Liver (tissue), 9 donors: ENCODE measurements around the gene ARHGAP12. TPM values are rescaled to one million over a fixed set of nuclear protein-coding genes. Genes with fewer than 3 reads are reported as not detected.

Experiments used
- DNase-seq: peaks from one replicate; pipeline ENCODE4 v3.0.0-alpha.2; 2017; ENCODE audit warnings: low spot score
- H3K27ac ChIP-seq, 2 donors: one replicate each; pipeline ENCODE4 v1.7.0; 2013; ENCODE audit warnings: inconsistent platforms in 2 of 2, low read length in 2 of 2, control low read depth in 1 of 2, low read depth in 1 of 2, mild to moderate bottlenecking in 1 of 2
- H3K27me3 ChIP-seq, 4 donors: one replicate each; pipeline versions ENCODE4 v1.6.1 to v1.7.0; 2013; ENCODE audit warnings: low read length in 3 of 4, inconsistent platforms in 1 of 4, mild to moderate bottlenecking in 1 of 4, moderate library complexity in 1 of 4; ENCODE audit not compliant: control insufficient read depth in 4 of 4, insufficient read depth in 4 of 4
- H3K36me3 ChIP-seq, 4 donors: one replicate each; pipeline versions ENCODE4 v1.6.1 to v1.7.0; 2013; ENCODE audit warnings: low read length in 3 of 4, mild to moderate bottlenecking in 3 of 4, low read depth in 1 of 4, moderate library complexity in 1 of 4; ENCODE audit not compliant: control insufficient read depth in 4 of 4, insufficient read depth in 3 of 4
- H3K4me1 ChIP-seq, 4 donors: one replicate each; pipeline versions ENCODE4 v1.6.1 to v1.7.0; 2013; ENCODE audit warnings: low read length in 3 of 4, mild to moderate bottlenecking in 3 of 4, moderate library complexity in 1 of 4; ENCODE audit not compliant: control insufficient read depth in 4 of 4, insufficient read depth in 4 of 4
- H3K4me3 ChIP-seq, 3 donors: one replicate each; pipeline versions ENCODE4 v1.6.1 to v1.7.0; 2013; ENCODE audit warnings: low read length in 3 of 3, control low read depth in 1 of 3, low read depth in 1 of 3, mild to moderate bottlenecking in 1 of 3
- H3K9ac ChIP-seq, 2 donors: one replicate each; pipeline ENCODE4 v1.7.0; 2013; ENCODE audit warnings: low read length in 2 of 2, mild to moderate bottlenecking in 2 of 2, moderate library complexity in 2 of 2, control low read depth in 1 of 2, low read depth in 1 of 2
- H3K9me3 ChIP-seq, 4 donors: one replicate each; pipeline versions ENCODE4 v1.6.1 to v1.7.0; 2013; ENCODE audit warnings: low read length in 3 of 4; ENCODE audit not compliant: control insufficient read depth in 4 of 4
- ATF3 ChIP-seq: IDR thresholded peaks from 2 replicates; pipeline ENCODE4 v1.6.1; 2016; ENCODE audit warnings: antibody characterized with exemption
- EGR1 ChIP-seq, 2 donors: IDR thresholded peaks; 2 replicates each; pipeline ENCODE4 v1.6.1; 2016 to 2018; ENCODE audit warnings: antibody characterized with exemption in 2 of 2, low read depth in 2 of 2
- FOXA1 ChIP-seq: IDR thresholded peaks from 2 replicates; pipeline ENCODE4 v1.6.1; 2016; ENCODE audit warnings: antibody characterized with exemption
- FOXA2 ChIP-seq: IDR thresholded peaks from 2 replicates; pipeline ENCODE4 v1.6.1; 2016; ENCODE audit warnings: antibody characterized with exemption
- GABPA ChIP-seq, 2 donors: IDR thresholded peaks in 1 of 2; conservative IDR thresholded peaks in 1 of 2; 2 replicates each; pipeline ENCODE4 v1.6.1; 2016; ENCODE audit warnings: antibody characterized with exemption in 2 of 2, mild to moderate bottlenecking in 1 of 2, moderate library complexity in 1 of 2
- HNF4A ChIP-seq, 2 donors: conservative IDR thresholded peaks; 2 replicates each; pipeline ENCODE4 v1.6.1; 2016; ENCODE audit warnings: antibody characterized with exemption in 2 of 2, mild to moderate bottlenecking in 2 of 2
- HNF4G ChIP-seq: IDR thresholded peaks from 2 replicates; pipeline ENCODE4 v1.6.1; 2016; ENCODE audit warnings: antibody characterized with exemption
- JUND ChIP-seq, 2 donors: IDR thresholded peaks; 2 replicates each; pipeline ENCODE4 v1.6.1; 2016; ENCODE audit warnings: antibody characterized with exemption in 2 of 2
- NR2F2 ChIP-seq: IDR thresholded peaks from 2 replicates; pipeline ENCODE4 v1.6.1; 2016; ENCODE audit warnings: antibody characterized with exemption
- RAD21 ChIP-seq, 2 donors: IDR thresholded peaks; 2 replicates each; pipeline ENCODE4 v1.6.1; 2016; ENCODE audit warnings: antibody characterized with exemption in 2 of 2, mild to moderate bottlenecking in 2 of 2
- REST ChIP-seq: IDR thresholded peaks from 2 replicates; pipeline ENCODE4 v1.6.1; 2016; ENCODE audit warnings: antibody characterized with exemption, mild to moderate bottlenecking
- RXRA ChIP-seq, 2 donors: IDR thresholded peaks; 2 replicates each; pipeline ENCODE4 v1.6.1; 2017 to 2018; ENCODE audit warnings: antibody characterized with exemption in 2 of 2, mild to moderate bottlenecking in 1 of 2
- SP1 ChIP-seq: IDR thresholded peaks from 2 replicates; pipeline ENCODE4 v1.6.1; 2018; ENCODE audit warnings: antibody characterized with exemption, mild to moderate bottlenecking
- TAF1 ChIP-seq: conservative IDR thresholded peaks from 2 replicates; pipeline ENCODE4 v1.6.1; 2016; ENCODE audit warnings: antibody characterized with exemption, mild to moderate bottlenecking
- YY1 ChIP-seq: IDR thresholded peaks from 2 replicates; pipeline ENCODE4 v1.6.1; 2016; ENCODE audit warnings: antibody characterized with exemption, mild to moderate bottlenecking
- ZBTB33 ChIP-seq: IDR thresholded peaks from 2 replicates; pipeline ENCODE4 v1.6.1; 2016; ENCODE audit warnings: antibody characterized with exemption
- WGBS: extraction: QIAGEN DNeasy Blood & Tissue Kit; methylation state at CpG from one replicate; pipeline ENCODE4 v1.1.7; 2013; 5-methylcytosine and 5-hydroxymethylcytosine counted together
- polyA plus RNA-seq, 2 donors: library from polyadenylated mRNA; stranded (reverse) in 1 of 2; unstranded in 1 of 2; fragments of 200-250 nt in 1 of 2; fragments of >200 nt in 1 of 2; fragmentation: Nextera tagmentation in 1 of 2; extraction: Ambion mirVana in 1 of 2; gene quantifications; one replicate each; pipeline versions ENCODE4 v1.2.1 to v1.2.3, GENCODE V29; 2013 to 2015
- total RNA-seq, 2 donors: library from RNA; depleted of rRNA; stranded (reverse); fragments of >200 nt; gene quantifications; one replicate each; pipeline ENCODE4 v1.2.3, GENCODE V29; 2014
- TF ChIP-seq, protein P1 (sequence below): IDR thresholded peaks from 2 replicates; pipeline ENCODE4 v1.6.1; 2016; ENCODE audit warnings: antibody characterized with exemption
- donor health status: healthy.
- donor health status: healthy.
- donor health status: healthy.
- donor health status: healthy.
- donor health status: healthy.

ARHGAP12 gene
- total and polyA plus RNA-seq, 4 donors: 7.0 to 29.1 (median 12.3) TPM

DNA sequence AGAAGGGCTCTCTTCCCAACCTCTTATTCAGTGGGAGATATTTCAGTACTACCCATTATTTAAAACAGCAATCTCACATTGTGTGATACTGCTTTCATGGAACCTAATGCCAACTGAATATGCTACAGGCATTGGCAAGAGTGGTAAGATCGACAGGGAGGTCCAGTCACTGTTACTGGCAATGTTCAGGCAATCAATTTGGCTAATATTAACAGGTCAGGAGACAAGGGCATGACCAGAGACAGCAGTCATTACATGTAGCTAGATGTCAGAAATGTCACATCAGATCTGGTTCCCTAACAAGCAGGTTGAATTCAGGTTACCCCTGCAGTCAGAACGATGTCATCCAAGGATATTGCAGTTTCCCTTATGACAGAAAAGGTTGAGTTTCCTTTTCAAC is 129.4 kb downstream of the ARHGAP12 start:
- Histone ChIP-seq H3K4me1 (peaks cover 0 to 6% (median 2%) of the 10 kb centered on the region in 4 donors), H3K27ac (no peak overlapping the region), H3K36me3 (peaks cover 0 to 2% (median 0%) of the 10 kb centered on the region in 4 donors), H3K9ac (no peak overlapping the region), H3K27me3 (no peaks in the 10 kb centered on the region), H3K4me3 (no peak overlapping the region), H3K9me3 (no peaks in the 10 kb centered on the region)
- no peak for DNase-seq
- TF ChIP-seq TAF1 (no peak), FOXA1 (no peak)
- WGBS: 41% methylated on average over 2 of the region's 2 CpGs

DNA sequence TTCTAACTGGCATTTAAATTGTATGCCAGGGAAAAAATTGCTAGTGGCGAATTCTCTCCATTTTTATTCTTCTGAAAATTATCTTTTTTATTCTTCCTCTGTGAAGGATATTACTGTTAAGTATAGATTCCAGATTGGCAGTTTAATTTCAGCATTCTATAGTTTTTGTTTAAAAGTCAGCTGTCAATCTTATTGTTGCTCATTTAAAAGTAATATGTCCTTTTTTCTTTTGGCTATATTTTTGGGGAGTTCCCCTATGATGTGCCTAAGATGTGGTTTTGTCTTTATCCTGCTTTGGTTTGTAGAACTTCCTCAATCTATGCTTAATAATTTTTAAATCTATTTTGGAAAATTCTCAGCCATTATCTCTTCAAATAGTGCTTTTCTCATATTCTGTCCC is 135.9 kb downstream of the ARHGAP12 start:
- Histone ChIP-seq H3K36me3 (no peaks in the 10 kb centered on the region), H3K4me3 (no peak overlapping the region), H3K4me1 (no peaks in the 10 kb centered on the region), H3K27me3 (no peaks in the 10 kb centered on the region), H3K27ac (no peak overlapping the region), H3K9me3 (no peaks in the 10 kb centered on the region), H3K9ac (no peak overlapping the region)
- TF ChIP-seq ATF3 (no peak), HNF4G (no peak), SP1 (no peak), NR2F2 (no peak), FOXA1 (no peak), HNF4A (conservative IDR thresholded peaks at IDR 0.05) (no peak), EGR1 (IDR thresholded peaks at IDR 0.05; ENCODE audit: low read depth in 2 of 2) (no peak), ZBTB33 (no peak), RXRA (IDR thresholded peaks at IDR 0.05) (no peak), GABPA (IDR thresholded peaks at IDR 0.05 in 1 of 2, conservative IDR thresholded peaks at IDR 0.05 in 1 of 2) (no peak), RAD21 (IDR thresholded peaks at IDR 0.05) (no peak), REST (no peak), YY1 (no peak), JUND (IDR thresholded peaks at IDR 0.05) (no peak), FOXA2 (no peak)
- TF ChIP-seq, protein P1, sequence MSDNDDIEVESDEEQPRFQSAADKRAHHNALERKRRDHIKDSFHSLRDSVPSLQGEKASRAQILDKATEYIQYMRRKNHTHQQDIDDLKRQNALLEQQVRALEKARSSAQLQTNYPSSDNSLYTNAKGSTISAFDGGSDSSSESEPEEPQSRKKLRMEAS: no peak
- WGBS: 93% methylated on average over 1 of the region's 1 CpG
- no peak for DNase-seq
